COR-L47 (cell line): Measurements from ENCODE around the gene FMO2.
A peak's percentile ranks its signal among the peaks of the same experiment; 100 is the strongest.
"Not testable (repeated sequence)": the region's sequence is repeated elsewhere in the genome, so short reads cannot be mapped to it uniquely, and the experiment has no call there.

Experiments used
- DNase-seq: peaks from one replicate; lab custom pipeline; 2025; lab: John Stamatoyannopoulos, UW

Gene FMO2

GRCh38 chr1:171219346-171220080, 34.4 kb downstream of the FMO2 start:
- DNase-seq, result no peak

- DNase-seq, result no peak
These were observed 35.0 kb downstream of the FMO2 start for GRCh38 chr1:171220081-171220420.

DNA sequence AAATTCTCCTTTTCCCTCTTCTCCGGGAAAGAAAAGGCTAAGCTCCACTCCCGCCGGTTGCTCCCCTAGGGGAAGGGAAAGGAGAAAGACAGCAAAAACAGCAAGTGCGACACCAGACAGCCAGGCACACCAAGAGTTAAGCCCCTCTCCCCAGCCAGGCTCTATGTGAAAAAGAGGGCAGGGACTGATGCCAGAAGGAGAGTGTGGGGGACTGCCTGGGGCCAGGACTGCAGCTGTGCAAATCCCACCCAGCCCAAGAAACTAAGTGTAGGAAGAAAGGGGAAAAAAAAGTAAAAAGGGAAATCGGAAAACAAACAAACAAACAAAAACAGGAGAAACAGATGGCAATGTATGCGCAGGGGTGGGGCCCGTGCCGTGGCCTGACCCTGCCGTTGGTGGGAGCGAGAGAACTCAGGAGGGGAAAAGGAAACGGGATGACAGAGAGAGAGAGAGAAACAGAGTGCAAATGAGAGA, 35.5 kb downstream of the FMO2 start:
- DNase-seq, result no peak

DNA sequence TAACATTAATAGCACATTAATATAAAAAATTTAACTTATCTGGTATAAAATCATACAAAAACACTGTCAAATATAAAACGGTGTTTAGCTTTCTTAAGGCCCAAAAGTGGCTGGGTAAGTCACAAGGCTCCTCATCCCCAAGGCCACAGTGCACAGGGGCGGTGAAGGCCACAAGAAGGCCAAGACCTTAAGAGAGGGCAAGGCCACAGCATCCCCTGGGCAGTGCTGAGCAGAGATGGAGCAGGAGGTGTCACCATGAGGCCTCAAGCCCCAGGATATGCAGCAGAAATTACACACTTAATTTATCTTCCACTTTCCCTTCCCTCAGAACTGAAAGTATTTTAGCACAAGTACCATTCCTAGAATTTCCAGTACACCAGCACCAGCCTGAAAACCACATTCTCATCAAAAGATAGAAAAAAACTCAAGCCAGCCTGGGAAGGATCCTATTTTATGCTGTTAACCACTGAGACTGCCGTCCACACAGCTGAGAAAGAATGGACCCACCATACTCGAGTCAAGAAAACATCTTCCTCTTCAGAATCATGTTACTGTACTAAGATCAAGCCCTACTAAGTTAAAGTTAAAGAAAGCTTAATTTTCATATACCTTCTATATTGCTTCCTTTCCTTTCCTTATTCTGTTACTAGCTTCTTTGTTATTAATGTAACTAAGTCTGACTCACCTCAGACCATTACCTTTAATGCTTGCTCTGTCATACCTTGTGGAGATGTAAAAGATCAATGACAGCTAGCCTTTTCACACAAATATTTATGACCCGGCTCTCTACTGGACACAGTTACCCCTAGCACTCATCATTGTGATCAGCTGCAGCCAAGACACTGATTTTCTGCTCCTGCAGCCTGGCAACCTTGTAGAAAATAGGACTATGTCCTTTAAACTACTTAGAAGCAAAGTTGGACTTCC, 36.8 kb downstream of the FMO2 start:
- DNase-seq, result no peak

DNA sequence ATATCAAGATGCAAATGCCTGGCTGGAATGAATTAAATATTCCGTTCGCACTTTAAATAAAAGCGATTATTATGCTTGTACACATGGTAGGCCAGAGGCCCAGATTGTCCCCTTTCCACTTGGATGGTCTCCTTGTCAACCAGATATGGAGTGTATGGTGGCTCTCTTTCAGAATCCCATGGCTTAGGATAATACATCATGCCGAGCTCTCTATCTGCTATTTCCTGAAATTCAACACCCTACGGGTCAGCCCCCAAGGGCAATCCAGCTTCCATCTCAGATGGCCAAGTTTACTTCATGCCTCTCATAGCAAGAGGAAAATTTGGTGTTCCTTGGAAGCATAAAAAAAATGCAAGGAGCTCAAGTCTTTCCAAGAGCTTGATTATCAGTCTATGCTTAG, 37.8 kb downstream of the FMO2 start:
- DNase-seq, result no peak

GRCh38 chr1:171224257-171224656, 39.2 kb downstream of the FMO2 start:
- not testable (repeated sequence) for DNase-seq

- peak; percentile 35 for DNase-seq
These were observed 41.8 kb downstream of the FMO2 start for GRCh38 chr1:171226747-171227370.

GRCh38 chr1:171231326-171231725, 46.2 kb downstream of the FMO2 start:
- DNase-seq, result no peak

- DNase-seq, result no peak
These were observed 48.1 kb downstream of the FMO2 start for GRCh38 chr1:171233183-171233582.

- DNase-seq, result not testable (repeated sequence)
These were observed 51.1 kb downstream of the FMO2 start for GRCh38 chr1:171236231-171236630.

DNA sequence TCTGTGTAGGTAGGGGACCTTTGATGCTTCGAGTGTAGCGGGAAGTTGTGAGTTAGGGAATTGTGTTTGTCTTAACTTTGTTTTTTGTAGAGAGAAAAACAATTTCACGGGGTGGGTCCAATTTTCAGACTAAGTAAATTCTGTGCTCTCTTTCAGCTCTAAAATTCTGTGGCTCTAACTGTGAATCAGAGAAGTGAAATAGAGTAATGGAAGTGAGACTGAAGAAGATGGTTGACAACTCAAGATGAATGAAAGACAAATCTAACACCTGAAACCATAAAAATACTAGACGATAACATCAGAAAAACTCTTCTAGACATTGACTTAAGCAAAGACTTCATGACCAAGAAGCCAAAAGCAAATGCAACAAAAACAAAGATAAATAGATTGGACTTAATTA, 58.8 kb downstream of the FMO2 start:
- no peak for DNase-seq

- DNase-seq, result no peak
These were observed 60.5 kb downstream of the FMO2 start for GRCh38 chr1:171245458-171246064.

- no peak for DNase-seq
These were observed 62.4 kb downstream of the FMO2 start for GRCh38 chr1:171247501-171247900.

- no peak for DNase-seq
These were observed 63.2 kb downstream of the FMO2 start, which contains the start of gene FMO1 for GRCh38 chr1:171248302-171248701. TSS of gene FMO1 (plus strand) at chr1:171248494. CDS start at chr1:171258088, 9,594 bp downstream.

DNA sequence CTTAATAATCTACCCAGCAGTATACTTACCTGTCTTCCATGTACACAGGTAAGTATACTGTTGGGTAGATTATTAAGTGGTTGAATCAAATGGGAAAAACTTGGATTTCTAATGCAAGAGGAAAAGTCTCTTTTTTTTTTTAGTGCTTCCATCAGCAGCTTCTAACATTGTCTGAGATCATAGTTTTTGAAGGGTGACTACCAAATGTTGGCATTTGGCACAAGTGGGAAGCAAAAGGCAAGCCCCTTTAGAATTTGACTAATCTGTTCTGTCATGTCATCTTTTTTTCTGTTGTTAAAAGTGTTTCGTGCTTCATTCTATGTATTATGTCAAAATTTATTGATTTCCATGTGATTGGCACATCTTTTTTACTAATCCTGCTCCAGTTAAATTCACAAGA, 63.7 kb downstream of the FMO2 start:
- DNase-seq, result no peak

GRCh38 chr1:171250263-171250662, 65.2 kb downstream of the FMO2 start:
- no peak for DNase-seq

- peak; percentile 29 for DNase-seq
These were observed 66.2 kb downstream of the FMO2 start for GRCh38 chr1:171251042-171251951.

DNA sequence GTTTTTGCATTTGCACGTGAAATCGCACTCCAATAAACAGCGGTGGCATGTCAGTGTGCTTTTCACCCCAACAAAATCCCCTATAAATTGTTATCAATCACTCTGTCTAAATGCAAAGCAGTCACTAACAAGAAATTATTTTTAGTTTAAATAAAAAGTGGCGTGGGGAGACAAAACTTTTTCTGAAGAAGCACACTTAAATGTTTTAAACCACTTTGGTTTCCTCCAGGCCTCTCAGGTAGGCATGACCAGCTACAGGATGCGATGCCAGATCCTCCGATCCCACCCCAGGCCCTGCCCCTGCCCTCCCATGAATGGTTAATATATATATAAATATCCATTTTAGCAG, 66.8 kb downstream of the FMO2 start:
- DNase-seq, result no peak

- peak; percentile 4 for DNase-seq
These were observed 67.4 kb downstream of the FMO2 start for GRCh38 chr1:171252482-171252881.

GRCh38 chr1:171254859-171255258, 69.8 kb downstream of the FMO2 start:
- DNase-seq, result no peak

- DNase-seq, result peak; percentile 4
These were observed 72.0 kb downstream of the FMO2 start for GRCh38 chr1:171256940-171257606.
